GM18505 (cell line): ENCODE data around the gene GALNT17.

Source experiments
- ATAC-seq: cut with Tn5 transposase; IDR thresholded peaks from one replicate; pipeline ENCODE4 v1.9.1; 2021; ENCODE audit not compliant: unreplicated experiment
- POLR2A ChIP-seq: IDR thresholded peaks from 4 replicates; pipeline ENCODE4 v1.6.1; 2011; ENCODE audit warnings: borderline replicate concordance; ENCODE audit not compliant: insufficient read depth, insufficient read length; ENCODE audit errors: extremely low read depth

GALNT17 gene

GRCh38 chr7:71323726-71324125, 191.8 kb downstream of the GALNT17 start:
- no peak for TF ChIP-seq POLR2A
- no peak for ATAC-seq

GRCh38 chr7:71325151-71325550, 193.2 kb downstream of the GALNT17 start:
- no peak for TF ChIP-seq POLR2A
- no peak for ATAC-seq

- no peak for ATAC-seq
- TF ChIP-seq POLR2A: no peak
Measured at GRCh38 chr7:71326595-71326994, 194.7 kb downstream of the GALNT17 start.

- TF ChIP-seq POLR2A: no peak
- no peak for ATAC-seq
Measured at GRCh38 chr7:71327946-71328345, 196.0 kb downstream of the GALNT17 start.

- no peak for TF ChIP-seq POLR2A
- ATAC-seq: no peak
Measured at GRCh38 chr7:71329030-71329660, 197.2 kb downstream of the GALNT17 start.

- TF ChIP-seq POLR2A: no peak
- ATAC-seq: no peak
Measured at GRCh38 chr7:71332207-71332606, 200.3 kb downstream of the GALNT17 start.

GRCh38 chr7:71334541-71334940, 202.6 kb downstream of the GALNT17 start:
- TF ChIP-seq POLR2A: no peak
- ATAC-seq: no peak

- TF ChIP-seq POLR2A: no peak
- no peak for ATAC-seq
Measured at GRCh38 chr7:71338866-71339265, 206.9 kb downstream of the GALNT17 start.

- no peak for TF ChIP-seq POLR2A
- ATAC-seq: no peak
Measured at GRCh38 chr7:71339924-71340323, 208.0 kb downstream of the GALNT17 start.

- ATAC-seq: no peak
- no peak for TF ChIP-seq POLR2A
Measured at GRCh38 chr7:71342202-71342601, 210.3 kb downstream of the GALNT17 start.

- ATAC-seq: no peak
- no peak for TF ChIP-seq POLR2A
Measured at GRCh38 chr7:71343039-71343438, 211.1 kb downstream of the GALNT17 start.

- ATAC-seq: no peak
- no peak for TF ChIP-seq POLR2A
Measured at GRCh38 chr7:71343892-71344291, 211.9 kb downstream of the GALNT17 start.

GRCh38 chr7:71345117-71345884, 213.4 kb downstream of the GALNT17 start:
- no peak for ATAC-seq
- TF ChIP-seq POLR2A: no peak

- ATAC-seq: no peak
- TF ChIP-seq POLR2A: no peak
Measured at GRCh38 chr7:71348821-71349681, 217.1 kb downstream of the GALNT17 start.

- no peak for ATAC-seq
- no peak for TF ChIP-seq POLR2A
Measured at GRCh38 chr7:71349682-71350481, 217.9 kb downstream of the GALNT17 start.
